A549 (cell line): ENCODE measurements around the gene DNMT3A. TPM values are rescaled to one million over a fixed set of nuclear protein-coding genes. Genes with fewer than 3 reads are reported as not detected.

ENCODE experiments used
- ATAC-seq, 2 experiments: fragments of 200-7000 bp in 1 of 2; fragments of >200 bp in 1 of 2; cut with Nextera tagmentation in 1 of 2; cut with Tn5 transposase in 1 of 2; 3 replicates each; pipeline versions ENCODE4 v1.8.0 to v1.9.1; 2018 to 2020; ENCODE audit warnings: mild to moderate bottlenecking in 1 of 2, moderate library complexity in 1 of 2
- CTCF ChIA-PET: fragments of 300-600 bp; sonication (Branson Sonifier 250); formaldehyde crosslinking; extraction: SDS; loops from one replicate; lab custom pipeline; 2021; ENCODE audit warnings: antibody characterized with exemption, inconsistent platforms; lab: Yijun Ruan, JAX
- POLR2A ChIA-PET: fragments of 350-600 bp; formaldehyde crosslinking; extraction: SDS; loops from one replicate; lab custom pipeline; 2021; ENCODE audit warnings: antibody characterized with exemption, inconsistent platforms; lab: Yijun Ruan, JAX
- DNase-seq, 2 experiments: peaks; one replicate each; pipeline versions ENCODE4 v3.0.0 to v3.0.0-alpha.2; 2011 to 2016; ENCODE audit warnings: low read depth in 1 of 2, low spot score in 1 of 2
- FAIRE-seq: peaks from 2 replicates; lab custom pipeline; 2011; peaks lifted over from hg19 to GRCh38; lab: Jason Lieb, UNC
- H3K27ac ChIP-seq, 2 experiments: fragments of >200 bp; sonication (Bioruptor Twin); formaldehyde crosslinking; 3 replicates each; pipeline ENCODE4 v1.5.1; 2016 to 2017
- H3K4me1 ChIP-seq: fragments of >200 bp; sonication (Bioruptor Twin); formaldehyde crosslinking; 3 replicates; pipeline ENCODE4 v1.6.1; 2016
- H3K4me2 ChIP-seq: fragments of >200 bp; sonication (Bioruptor Twin); formaldehyde crosslinking; 3 replicates; pipeline ENCODE4 v1.6.1; 2016
- H3K4me3 ChIP-seq: fragments of >200 bp; sonication (Bioruptor Twin); formaldehyde crosslinking; 3 replicates; pipeline ENCODE4 v1.5.1; 2016
- H3K9me3 ChIP-seq: fragments of >200 bp; sonication (Bioruptor Twin); formaldehyde crosslinking; 3 replicates; pipeline ENCODE4 v1.6.1; 2016
- CBX2 ChIP-seq: fragments of 200-600 bp; sonication (generic); IDR thresholded peaks from 2 replicates; pipeline ENCODE4 v1.6.1; 2016; ENCODE audit warnings: low read depth, mild to moderate bottlenecking, borderline replicate concordance
- CHD2 ChIP-seq: fragments of 150-350 bp; IDR thresholded peaks from 2 replicates; pipeline ENCODE4 v1.6.1; 2014; ENCODE audit warnings: low read length; ENCODE audit not compliant: partially characterized antibody
- EHF ChIP-seq: fragments of 250-450 bp; sonication (Bioruptor Pico); IDR thresholded peaks from 2 replicates; pipeline ENCODE4 v1.5.0; 2020; ENCODE audit warnings: mild to moderate bottlenecking
- EHMT2 ChIP-seq: fragments of 200-600 bp; sonication (generic); IDR thresholded peaks from 2 replicates; pipeline ENCODE4 v1.6.1; 2016; ENCODE audit warnings: antibody characterized with exemption, low read depth, mild to moderate bottlenecking, moderate library complexity
- FOSB ChIP-seq: fragments of 250-450 bp; sonication (Bioruptor Pico); IDR thresholded peaks from 2 replicates; pipeline ENCODE4 v1.5.0; 2020; ENCODE audit warnings: mild to moderate bottlenecking, moderate library complexity
- FOSL2 ChIP-seq, 2 experiments: fragments of 450-650 bp in 1 of 2; fragments of >200 bp in 1 of 2; sonication (Bioruptor Twin) in 1 of 2; formaldehyde crosslinking; IDR thresholded peaks; 2 replicates each; pipeline versions ENCODE4 v1.5.0 to v1.6.1; 2016 to 2020; ENCODE audit warnings: mild to moderate bottlenecking in 1 of 2, moderate library complexity in 1 of 2
- GATA3 ChIP-seq: IDR thresholded peaks from 2 replicates; pipeline ENCODE4 v1.6.1; 2012; ENCODE audit warnings: borderline replicate concordance
- HOXB13 ChIP-seq: fragments of 250-450 bp; sonication (Bioruptor Pico); IDR thresholded peaks from 2 replicates; pipeline ENCODE4 v1.5.0; 2020; ENCODE audit warnings: low read depth, mild to moderate bottlenecking, moderate library complexity
- JUNB ChIP-seq: fragments of >200 bp; sonication (Bioruptor Twin); formaldehyde crosslinking; IDR thresholded peaks from 2 replicates; pipeline ENCODE4 v1.6.1; 2016
- KDM1A ChIP-seq: fragments of 200-600 bp; sonication (generic); IDR thresholded peaks from 2 replicates; pipeline ENCODE4 v1.6.1; 2016; ENCODE audit warnings: low read depth, mild to moderate bottlenecking
- MAFK ChIP-seq: fragments of 450-650 bp; IDR thresholded peaks from 2 replicates; pipeline ENCODE4 v1.6.1; 2014; ENCODE audit not compliant: partially characterized antibody
- NFE2L2 ChIP-seq: fragments of 150-350 bp; conservative IDR thresholded peaks from 2 replicates; pipeline ENCODE4 v1.6.1; 2014; ENCODE audit warnings: low read length
- RARB ChIP-seq: fragments of 250-450 bp; sonication (Bioruptor Pico); IDR thresholded peaks from 2 replicates; pipeline ENCODE4 v1.8.0; 2021; ENCODE audit warnings: mild to moderate bottlenecking, moderate library complexity
- SMC3 ChIP-seq: fragments of >200 bp; sonication (Bioruptor Twin); formaldehyde crosslinking; IDR thresholded peaks from 3 replicates; pipeline ENCODE4 v1.6.1; 2018; ENCODE audit warnings: inconsistent platforms
- SREBF2 ChIP-seq: fragments of 450-650 bp; IDR thresholded peaks from 2 replicates; pipeline ENCODE4 v1.6.1; 2014; ENCODE audit warnings: mild to moderate bottlenecking, moderate library complexity
- TFCP2L1 ChIP-seq: fragments of 250-450 bp; sonication (Bioruptor Pico); IDR thresholded peaks from 2 replicates; pipeline ENCODE4 v1.5.0; 2021; ENCODE audit warnings: mild to moderate bottlenecking
- TP53 ChIP-seq: fragments of 250-450 bp; sonication (Bioruptor Pico); IDR thresholded peaks from 2 replicates; pipeline ENCODE4 v1.5.0; 2021; ENCODE audit warnings: mild to moderate bottlenecking, moderate library complexity
- ZFP36 ChIP-seq: fragments of 450-650 bp; IDR thresholded peaks from 2 replicates; pipeline ENCODE4 v1.6.1; 2014; ENCODE audit warnings: borderline replicate concordance; ENCODE audit not compliant: partially characterized antibody
- WGBS: methylation state at CpG from one replicate; pipeline ENCODE4 v1.1.6; 2017; ENCODE audit errors: missing lambda C conversion rate; 5-methylcytosine and 5-hydroxymethylcytosine counted together
- polyA plus RNA-seq, 4 experiments: library from polyadenylated mRNA; depleted of rRNA in 3 of 4; stranded (reverse); fragments of >200 nt; fragmentation: RNase III in 1 of 4; extraction: RNeasy Plus Mini Kit Qiagen cat#74134 plus additional on column Dnase treatment in 1 of 4; gene quantifications; 2 replicates in 3 of 4; 3 replicates in 1 of 4; pipeline ENCODE4 v1.2.3, GENCODE V29; 2011 to 2017
- TF ChIP-seq, protein P1 (sequence below): IDR thresholded peaks from 2 replicates; pipeline ENCODE4 v1.6.1; 2012
- TF ChIP-seq, protein P2 (sequence below): fragments of 250-450 bp; sonication (Bioruptor Pico); IDR thresholded peaks from 2 replicates; pipeline ENCODE4 v1.5.0; 2020; ENCODE audit warnings: low read depth, mild to moderate bottlenecking, moderate library complexity
- TF ChIP-seq, protein P3 (sequence below): IDR thresholded peaks from 2 replicates; pipeline ENCODE4 v1.6.1; 2012; ENCODE audit warnings: low read depth, borderline replicate concordance
- TF ChIP-seq, protein P4 (sequence below): fragments of >200 bp; sonication (Bioruptor Twin); formaldehyde crosslinking; IDR thresholded peaks from 3 replicates; pipeline ENCODE4 v1.5.1; 2016

The DNMT3A gene
- polyA plus RNA-seq, 2 of the 4 experiments (the other 2 are of a cell fraction) = 4.4 to 11.9 TPM

DNA sequence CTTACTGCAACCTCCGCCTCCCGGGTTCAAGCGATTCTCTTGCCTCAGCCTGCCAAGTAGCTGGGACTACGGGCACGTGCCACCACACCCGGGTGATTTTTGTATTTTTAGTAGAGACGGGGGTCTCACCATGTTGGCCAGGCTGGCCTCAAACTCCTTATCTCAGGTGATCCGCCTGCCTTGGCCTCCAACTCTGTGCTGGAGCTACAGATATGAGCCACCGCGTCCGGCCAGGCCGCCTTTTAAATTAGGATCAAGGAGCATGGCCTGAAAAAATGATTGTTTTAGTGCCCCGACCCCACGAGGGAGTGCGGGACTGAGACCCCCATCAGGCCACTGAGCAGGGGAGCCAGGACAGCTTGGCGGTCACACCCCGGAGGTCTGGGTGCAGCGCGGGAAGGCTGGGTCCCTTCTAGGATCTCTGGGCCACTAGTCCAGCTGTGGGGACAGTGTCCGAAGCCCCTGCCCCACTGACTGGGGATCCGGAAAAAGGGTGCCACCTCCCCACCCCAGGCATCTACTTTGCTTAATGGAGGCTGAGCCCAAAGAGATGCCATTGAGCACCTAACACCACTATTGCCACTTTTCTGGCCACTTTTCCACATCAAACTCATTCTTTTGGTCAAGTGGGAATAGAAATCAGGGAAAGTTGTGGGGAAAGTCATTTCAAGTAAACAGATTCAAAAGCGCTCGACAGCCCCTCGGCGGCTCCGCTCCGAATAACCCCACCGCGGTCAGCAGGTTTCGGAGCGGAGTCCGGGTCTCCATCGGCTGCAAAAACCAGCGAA is 19.7 kb upstream of the DNMT3A start:
- WGBS = 54% methylated on average over 34 of the region's 34 CpGs
- H3K4me1 ChIP-seq = peaks cover 7% of the 10 kb centered on the region; the same call in 2 of the 3 replicates
- no peak for FAIRE-seq
- DNase-seq = no peak
- peak; percentile 3 to 9; a peak in 3 of 6 replicates for ATAC-seq
- CTCF ChIA-PET = interaction anchor here (0.6 to 3.0 kb wide), 54 partner anchors 8 to 1182 kb away, joined by 3 to 62 read pairs (median 4); partner anchors contain the start of gene DNMT3A
- POLR2A ChIA-PET = interaction anchor here (0.6 to 1.3 kb wide), 4 partner anchors 15 to 158 kb away, joined by 3 to 4 read pairs (median 3); partner anchors contain the start of gene DNMT3A
- no peak for TF ChIP-seq TFCP2L1 (CRISPR knock-in tag)
- no peak for TF ChIP-seq MAFK
- TF ChIP-seq, protein P1, sequence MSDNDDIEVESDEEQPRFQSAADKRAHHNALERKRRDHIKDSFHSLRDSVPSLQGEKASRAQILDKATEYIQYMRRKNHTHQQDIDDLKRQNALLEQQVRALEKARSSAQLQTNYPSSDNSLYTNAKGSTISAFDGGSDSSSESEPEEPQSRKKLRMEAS = no peak
- no peak for TF ChIP-seq JUNB
- TF ChIP-seq CBX2 = no peak
- TF ChIP-seq SREBF2 = no peak
- no peak for TF ChIP-seq FOSL2 (IDR thresholded peaks at IDR 0.05)
- TF ChIP-seq FOSL2 (CRISPR knock-in tag; IDR thresholded peaks at IDR 0.05) = no peak
- no peak for TF ChIP-seq SMC3
- TF ChIP-seq, protein P2, sequence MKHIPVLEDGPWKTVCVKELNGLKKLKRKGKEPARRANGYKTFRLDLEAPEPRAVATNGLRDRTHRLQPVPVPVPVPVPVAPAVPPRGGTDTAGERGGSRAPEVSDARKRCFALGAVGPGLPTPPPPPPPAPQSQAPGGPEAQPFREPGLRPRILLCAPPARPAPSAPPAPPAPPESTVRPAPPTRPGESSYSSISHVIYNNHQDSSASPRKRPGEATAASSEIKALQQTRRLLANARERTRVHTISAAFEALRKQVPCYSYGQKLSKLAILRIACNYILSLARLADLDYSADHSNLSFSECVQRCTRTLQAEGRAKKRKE = no peak
- TF ChIP-seq HOXB13 (CRISPR knock-in tag) = no peak
- TF ChIP-seq EHF = no peak
- TF ChIP-seq, protein P3, sequence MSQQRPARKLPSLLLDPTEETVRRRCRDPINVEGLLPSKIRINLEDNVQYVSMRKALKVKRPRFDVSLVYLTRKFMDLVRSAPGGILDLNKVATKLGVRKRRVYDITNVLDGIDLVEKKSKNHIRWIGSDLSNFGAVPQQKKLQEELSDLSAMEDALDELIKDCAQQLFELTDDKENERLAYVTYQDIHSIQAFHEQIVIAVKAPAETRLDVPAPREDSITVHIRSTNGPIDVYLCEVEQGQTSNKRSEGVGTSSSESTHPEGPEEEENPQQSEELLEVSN = no peak
- no peak for TF ChIP-seq RARB (CRISPR knock-in tag)
- H3K9me3 ChIP-seq = no peaks in the 10 kb centered on the region
- H3K4me2 ChIP-seq = peak overlapping the region; percentile 81
- H3K27ac ChIP-seq = peak overlapping the region; percentile 38 to 53; a peak in 3 of 6 replicates
- peak overlapping the region; percentile 30 for H3K4me3 ChIP-seq

DNA sequence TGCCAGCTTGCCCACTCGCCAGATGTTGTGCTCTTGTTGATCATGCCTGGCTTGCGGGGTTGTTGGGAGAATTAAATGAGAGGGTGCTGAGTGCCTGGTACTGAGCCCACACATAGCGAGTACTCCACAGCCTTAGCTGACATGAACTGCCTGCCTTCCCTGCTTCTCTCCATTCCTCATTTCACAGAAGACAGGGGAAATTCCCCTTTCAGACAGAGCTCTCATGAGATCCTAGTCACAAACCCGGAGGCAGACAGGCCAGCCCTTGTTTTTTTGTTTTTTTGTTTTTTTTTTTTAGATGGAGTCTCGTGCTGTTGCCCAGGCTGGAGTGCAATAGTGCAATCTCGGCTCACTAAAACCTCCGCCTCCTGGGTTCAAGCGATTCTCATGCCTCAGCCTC is 17.1 kb upstream of the DNMT3A start:
- Histone ChIP-seq H3K9me3 (no peaks in the 10 kb centered on the region), H3K4me2 (no peak overlapping the region), H3K4me3 (no peak overlapping the region), H3K27ac (no peak overlapping the region), H3K4me1 (peaks cover 7% of the 10 kb centered on the region; the same call in 2 of the 3 replicates)
- DNase-seq (no peak), ATAC-seq (no peak), FAIRE-seq (no peak)
- WGBS = 87% methylated on average over 8 of the region's 8 CpGs
- TF ChIP-seq FOSB (CRISPR knock-in tag) (no peak), EHMT2 (no peak), KDM1A (no peak)
- TF ChIP-seq, protein P4, sequence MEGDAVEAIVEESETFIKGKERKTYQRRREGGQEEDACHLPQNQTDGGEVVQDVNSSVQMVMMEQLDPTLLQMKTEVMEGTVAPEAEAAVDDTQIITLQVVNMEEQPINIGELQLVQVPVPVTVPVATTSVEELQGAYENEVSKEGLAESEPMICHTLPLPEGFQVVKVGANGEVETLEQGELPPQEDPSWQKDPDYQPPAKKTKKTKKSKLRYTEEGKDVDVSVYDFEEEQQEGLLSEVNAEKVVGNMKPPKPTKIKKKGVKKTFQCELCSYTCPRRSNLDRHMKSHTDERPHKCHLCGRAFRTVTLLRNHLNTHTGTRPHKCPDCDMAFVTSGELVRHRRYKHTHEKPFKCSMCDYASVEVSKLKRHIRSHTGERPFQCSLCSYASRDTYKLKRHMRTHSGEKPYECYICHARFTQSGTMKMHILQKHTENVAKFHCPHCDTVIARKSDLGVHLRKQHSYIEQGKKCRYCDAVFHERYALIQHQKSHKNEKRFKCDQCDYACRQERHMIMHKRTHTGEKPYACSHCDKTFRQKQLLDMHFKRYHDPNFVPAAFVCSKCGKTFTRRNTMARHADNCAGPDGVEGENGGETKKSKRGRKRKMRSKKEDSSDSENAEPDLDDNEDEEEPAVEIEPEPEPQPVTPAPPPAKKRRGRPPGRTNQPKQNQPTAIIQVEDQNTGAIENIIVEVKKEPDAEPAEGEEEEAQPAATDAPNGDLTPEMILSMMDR = no peak
- ChIA-PET CTCF (interaction anchor here (0.7 to 3.0 kb wide), 7 partner anchors 10 to 66 kb away, joined by 3 to 10 read pairs (median 6); no protein-coding TSS in a partner anchor), POLR2A (no interaction called here)

DNA sequence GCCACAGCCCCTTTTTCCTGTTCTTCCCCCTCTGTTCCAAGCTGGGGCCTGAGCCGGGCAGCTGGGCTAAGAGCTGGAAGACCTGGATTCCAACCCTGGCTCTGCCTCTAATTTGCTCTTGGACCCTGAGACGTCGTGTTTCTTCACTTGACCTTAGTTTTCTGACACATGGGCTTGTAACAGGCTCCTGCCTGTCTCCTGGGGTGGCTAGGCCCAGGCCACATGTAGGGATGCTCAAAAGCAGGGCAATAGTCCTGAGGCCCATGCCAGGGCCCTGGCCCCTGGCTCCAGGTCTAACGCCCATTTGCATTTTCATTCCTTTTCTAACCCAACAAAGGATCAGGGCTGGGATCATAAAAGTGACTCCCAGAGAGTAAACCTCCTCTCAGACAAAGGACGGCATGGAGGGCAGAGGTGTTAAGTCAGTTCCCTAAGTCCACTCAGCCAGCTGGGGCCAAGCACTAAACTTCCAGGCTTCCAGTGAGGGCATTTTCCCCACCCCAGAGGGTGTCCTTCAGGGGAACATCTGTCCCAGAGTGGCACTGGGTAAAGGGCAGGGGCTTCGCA is 16.6 kb upstream of the DNMT3A start:
- no peaks in the 10 kb centered on the region for H3K9me3 ChIP-seq
- no peak overlapping the region for H3K4me3 ChIP-seq
- no peak overlapping the region for H3K27ac ChIP-seq
- ChIA-PET CTCF (interaction anchor here (0.8 to 3.0 kb wide), 7 partner anchors 10 to 67 kb away, joined by 3 to 10 read pairs (median 6); no protein-coding TSS in a partner anchor), POLR2A (no interaction called here)
- DNase-seq (no peak), ATAC-seq (no peak), FAIRE-seq (no peak)
- H3K4me1 ChIP-seq = peaks cover 7% of the 10 kb centered on the region; the same call in 2 of the 3 replicates
- WGBS = over 99% methylated on average over 6 of the region's 6 CpGs
- no peak overlapping the region for H3K4me2 ChIP-seq
- TF ChIP-seq, protein P4 = no peak
- TF ChIP-seq CHD2 (no peak), ZFP36 (no peak), MAFK (no peak), NFE2L2 (no peak), GATA3 (no peak), TP53 (CRISPR knock-in tag) (no peak)
